Mesendoderm (in vitro differentiated cells): ENCODE measurements around the gene NOD1.
"Not testable (repeated sequence)": the region's sequence is repeated elsewhere in the genome, so short reads cannot be mapped to it uniquely, and the experiment has no call there.

Experiments
- DNase-seq: peaks from one replicate; pipeline ENCODE4 v3.0.0; 2013
- H2AK5ac ChIP-seq: 2 replicates; pipeline ENCODE4 v1.6.1; 2013; ENCODE audit warnings: low read length, inconsistent platforms
- H2BK120ac ChIP-seq: 2 replicates; pipeline ENCODE4 v1.6.1; 2013; ENCODE audit warnings: low read depth, mild to moderate bottlenecking, low read length, moderate library complexity, mixed read lengths
- H2BK15ac ChIP-seq: replicated peaks from 2 replicates; pipeline ENCODE4 v1.6.1; 2013; ENCODE audit warnings: low read depth, mild to moderate bottlenecking, moderate library complexity
- H2BK5ac ChIP-seq: 2 replicates; pipeline ENCODE4 v1.6.1; 2013; ENCODE audit warnings: low read length, inconsistent platforms
- H3K18ac ChIP-seq: 2 replicates; pipeline ENCODE4 v1.6.1; 2013; ENCODE audit warnings: mild to moderate bottlenecking, low read length, mixed read lengths
- H3K23ac ChIP-seq: one replicate; pipeline ENCODE4 v1.6.1; 2013; ENCODE audit warnings: low read length
- H3K27ac ChIP-seq: 2 replicates; pipeline ENCODE4 v1.5.1; 2013; ENCODE audit warnings: low read depth, mild to moderate bottlenecking, inconsistent platforms, low read length, moderate library complexity
- H3K27me3 ChIP-seq: 2 replicates; pipeline ENCODE4 v1.6.1; 2013; ENCODE audit warnings: low read length, control low read depth, mild to moderate bottlenecking, inconsistent platforms; ENCODE audit not compliant: insufficient read depth, poor library complexity
- H3K36me3 ChIP-seq: 2 replicates; pipeline ENCODE4 v1.6.1; 2013; ENCODE audit warnings: low read length, inconsistent platforms; ENCODE audit not compliant: control insufficient read depth, insufficient read depth
- H3K4ac ChIP-seq: one replicate; pipeline ENCODE4 v1.6.1; 2013; ENCODE audit warnings: low read depth, mild to moderate bottlenecking, low read length, moderate library complexity
- H3K4me1 ChIP-seq: 2 replicates; pipeline ENCODE4 v1.6.1; 2013; ENCODE audit warnings: low read depth, low read length, inconsistent platforms; ENCODE audit not compliant: control insufficient read depth
- H3K4me2 ChIP-seq: 2 replicates; pipeline ENCODE4 v1.6.1; 2013; ENCODE audit warnings: low read length
- H3K4me3 ChIP-seq: 2 replicates; pipeline ENCODE4 v1.5.1; 2013; ENCODE audit warnings: mild to moderate bottlenecking, low read length
- H3K56ac ChIP-seq: one replicate; pipeline ENCODE4 v1.6.1; 2013; ENCODE audit warnings: low read length
- H3K79me1 ChIP-seq: 2 replicates; pipeline ENCODE4 v1.6.1; 2013; ENCODE audit warnings: low read length, inconsistent platforms
- H3K79me2 ChIP-seq: 2 replicates; pipeline ENCODE4 v1.6.1; 2013; ENCODE audit warnings: mild to moderate bottlenecking, low read length; ENCODE audit not compliant: control insufficient read depth, insufficient read depth
- H3K9ac ChIP-seq: 2 replicates; pipeline ENCODE4 v1.6.1; 2013; ENCODE audit warnings: low read length, inconsistent platforms
- H4K5ac ChIP-seq: one replicate; pipeline ENCODE4 v1.6.1; 2013; ENCODE audit warnings: low read length
- H4K8ac ChIP-seq: one replicate; pipeline ENCODE4 v1.6.1; 2013; ENCODE audit warnings: low read depth, mild to moderate bottlenecking, control low read depth, low read length, moderate library complexity
- WGBS: extraction: QIAGEN DNeasy Blood & Tissue Kit; methylation state at CpG from one replicate; pipeline ENCODE4 v1.1.7; 2013; ENCODE audit warnings: low lambda C conversion rate, missing lambda C conversion rate; ENCODE audit not compliant: insufficient coverage; ENCODE audit errors: extremely low coverage; 5-methylcytosine and 5-hydroxymethylcytosine counted together

The NOD1 gene

GRCh38 chr7:30421647-30422196, 56.9 kb downstream of the NOD1 start:
- Histone ChIP-seq H4K5ac (no peak overlapping the region), H3K4ac (no peak overlapping the region), H2BK120ac (no peak overlapping the region), H3K56ac (no peak overlapping the region), H2BK5ac (no peak overlapping the region), H3K36me3 (no peaks in the 10 kb centered on the region), H3K18ac (no peak overlapping the region), H3K4me1 (no peaks in the 10 kb centered on the region), H4K8ac (no peak overlapping the region), H3K9ac (no peak overlapping the region), H3K23ac (no peak overlapping the region), H2BK15ac (no peak overlapping the region), H3K4me2 (no peak overlapping the region), H3K27me3 (no peaks in the 10 kb centered on the region), H3K79me2 (no peaks in the 10 kb centered on the region), H2AK5ac (no peak overlapping the region), H3K27ac (no peak overlapping the region), H3K4me3 (no peak overlapping the region), H3K79me1 (no peaks in the 10 kb centered on the region)
- no CpG with 5 or more reads among the region's 3 CpGs for WGBS
- no peak for DNase-seq

DNA sequence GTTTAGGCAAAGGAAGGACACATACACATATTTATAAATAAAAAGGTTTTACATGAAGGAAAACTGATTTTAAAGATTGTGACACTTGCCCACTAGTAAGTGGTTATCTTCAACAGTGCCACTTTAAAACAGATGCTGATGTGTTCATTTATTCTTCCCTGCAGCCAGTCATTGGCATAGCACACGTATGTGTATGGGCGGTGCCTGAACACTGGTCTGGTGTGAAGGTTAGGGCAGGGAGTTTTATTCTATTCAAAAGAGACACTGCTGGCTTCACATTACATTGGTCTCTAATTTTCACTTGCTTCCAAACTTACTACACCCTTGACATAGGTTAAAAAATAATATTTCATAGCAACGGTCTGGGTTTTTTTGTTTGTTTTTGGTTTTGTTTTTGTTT, 57.9 kb downstream of the NOD1 start:
- H3K18ac ChIP-seq = no peak overlapping the region
- no peak overlapping the region for H2BK120ac ChIP-seq
- H3K4me3 ChIP-seq = no peak overlapping the region
- H3K56ac ChIP-seq = no peak overlapping the region
- no peaks in the 10 kb centered on the region for H3K27me3 ChIP-seq
- H2AK5ac ChIP-seq = no peak overlapping the region
- H3K27ac ChIP-seq = no peak overlapping the region
- H3K36me3 ChIP-seq = no peaks in the 10 kb centered on the region
- no peak for DNase-seq
- no peak overlapping the region for H4K8ac ChIP-seq
- no peak overlapping the region for H2BK15ac ChIP-seq
- H3K23ac ChIP-seq = no peak overlapping the region
- no peak overlapping the region for H2BK5ac ChIP-seq
- H3K79me1 ChIP-seq = no peaks in the 10 kb centered on the region
- no peak overlapping the region for H3K4ac ChIP-seq
- no peaks in the 10 kb centered on the region for H3K79me2 ChIP-seq
- H3K4me1 ChIP-seq = no peaks in the 10 kb centered on the region
- H3K9ac ChIP-seq = no peak overlapping the region
- H3K4me2 ChIP-seq = no peak overlapping the region
- no CpG with 5 or more reads among the region's 3 CpGs for WGBS
- H4K5ac ChIP-seq = no peak overlapping the region

DNA sequence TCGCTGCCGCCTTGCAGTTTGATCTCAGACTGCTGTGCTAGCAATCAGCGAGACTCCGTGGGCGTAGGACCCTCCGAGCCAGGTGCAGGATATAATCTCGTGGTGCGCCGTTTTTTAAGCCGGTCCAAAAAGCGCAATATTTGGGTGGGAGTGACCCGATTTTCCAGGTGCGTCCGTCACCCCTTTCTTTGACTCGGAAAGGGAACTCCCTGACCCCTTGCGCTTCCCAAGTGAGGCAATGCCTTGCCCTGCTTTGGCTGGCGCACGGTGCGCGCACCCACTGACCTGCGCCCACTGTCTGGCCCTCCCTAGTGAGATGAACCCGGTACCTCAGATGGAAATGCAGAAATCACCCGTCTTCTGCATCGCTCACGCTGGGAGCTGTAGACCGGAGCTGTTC, 58.5 kb downstream of the NOD1 start:
- not testable (repeated sequence) for H3K9ac ChIP-seq, H3K56ac ChIP-seq, H3K27me3 ChIP-seq, DNase-seq, H2BK120ac ChIP-seq, H3K27ac ChIP-seq, H3K4me1 ChIP-seq, H3K18ac ChIP-seq, H2AK5ac ChIP-seq, H4K5ac ChIP-seq, H3K4me2 ChIP-seq, H2BK5ac ChIP-seq, H3K4me3 ChIP-seq, H3K79me2 ChIP-seq, H3K79me1 ChIP-seq, H4K8ac ChIP-seq, H2BK15ac ChIP-seq, H3K23ac ChIP-seq, H3K4ac ChIP-seq, H3K36me3 ChIP-seq
- no CpG with 5 or more reads among the region's 26 CpGs for WGBS

- WGBS = no CpG with 5 or more reads among the region's 7 CpGs
- Histone ChIP-seq H3K18ac (no peak overlapping the region), H3K4ac (no peak overlapping the region), H3K9ac (no peak overlapping the region), H4K5ac (no peak overlapping the region), H3K56ac (no peak overlapping the region), H2AK5ac (no peak overlapping the region), H2BK15ac (no peak overlapping the region), H3K4me2 (no peak overlapping the region), H3K4me1 (no peaks in the 10 kb centered on the region), H2BK5ac (no peak overlapping the region), H3K36me3 (no peaks in the 10 kb centered on the region), H4K8ac (no peak overlapping the region), H3K79me2 (no peaks in the 10 kb centered on the region), H3K27me3 (no peaks in the 10 kb centered on the region), H3K79me1 (no peaks in the 10 kb centered on the region), H3K27ac (no peak overlapping the region), H3K23ac (no peak overlapping the region), H3K4me3 (no peak overlapping the region), H2BK120ac (no peak overlapping the region)
- no peak for DNase-seq
Measured at GRCh38 chr7:30413864-30414263, 64.7 kb downstream of the NOD1 start.

DNA sequence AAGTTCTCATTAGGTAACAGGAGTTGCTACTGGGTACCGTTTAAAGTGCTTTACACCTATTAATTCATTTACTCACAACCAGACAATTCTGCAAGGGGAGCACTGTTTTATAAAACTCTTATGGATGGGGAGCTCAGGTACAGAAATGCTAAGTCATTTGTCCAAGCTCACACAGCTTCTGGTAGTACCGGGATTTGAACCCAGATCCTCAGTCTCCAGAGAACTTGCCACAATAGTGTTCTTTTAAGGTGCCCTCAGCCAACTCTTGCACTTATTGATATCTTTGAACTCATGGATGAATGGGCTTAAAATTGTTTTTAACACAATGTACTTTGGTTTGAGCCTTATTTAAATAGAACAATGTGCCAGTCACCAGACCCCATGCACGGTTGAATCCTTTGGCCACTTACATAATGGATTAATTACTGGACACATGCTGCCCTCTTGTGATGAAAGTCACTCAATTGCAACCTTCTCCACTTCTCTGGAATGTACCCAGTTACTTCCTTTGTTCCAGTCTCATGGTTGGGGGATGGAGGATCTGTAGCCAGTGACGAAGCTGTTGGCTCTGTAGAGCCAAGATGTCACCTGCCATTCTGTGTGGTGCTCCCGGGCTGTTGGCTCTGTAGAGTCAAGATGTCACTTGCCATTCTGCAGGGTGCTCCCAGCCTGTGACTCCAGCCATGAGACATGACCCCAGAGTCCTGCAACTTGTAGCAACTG, 65.6 kb downstream of the NOD1 start:
- no peak overlapping the region for H2BK5ac ChIP-seq
- H3K4me2 ChIP-seq = no peak overlapping the region
- H3K27ac ChIP-seq = no peak overlapping the region
- no peak overlapping the region for H3K23ac ChIP-seq
- H3K9ac ChIP-seq = no peak overlapping the region
- H2BK15ac ChIP-seq = no peak overlapping the region
- H3K56ac ChIP-seq = no peak overlapping the region
- WGBS = no CpG with 5 or more reads among the region's 5 CpGs
- no peak overlapping the region for H3K18ac ChIP-seq
- no peaks in the 10 kb centered on the region for H3K4me1 ChIP-seq
- H3K4ac ChIP-seq = no peak overlapping the region
- H3K36me3 ChIP-seq = no peaks in the 10 kb centered on the region
- H3K79me2 ChIP-seq = no peaks in the 10 kb centered on the region
- H3K4me3 ChIP-seq = no peak overlapping the region
- no peak overlapping the region for H4K5ac ChIP-seq
- no peak overlapping the region for H4K8ac ChIP-seq
- DNase-seq = peak; percentile 94
- no peak overlapping the region for H2BK120ac ChIP-seq
- H2AK5ac ChIP-seq = no peak overlapping the region
- no peaks in the 10 kb centered on the region for H3K79me1 ChIP-seq
- H3K27me3 ChIP-seq = no peaks in the 10 kb centered on the region

DNA sequence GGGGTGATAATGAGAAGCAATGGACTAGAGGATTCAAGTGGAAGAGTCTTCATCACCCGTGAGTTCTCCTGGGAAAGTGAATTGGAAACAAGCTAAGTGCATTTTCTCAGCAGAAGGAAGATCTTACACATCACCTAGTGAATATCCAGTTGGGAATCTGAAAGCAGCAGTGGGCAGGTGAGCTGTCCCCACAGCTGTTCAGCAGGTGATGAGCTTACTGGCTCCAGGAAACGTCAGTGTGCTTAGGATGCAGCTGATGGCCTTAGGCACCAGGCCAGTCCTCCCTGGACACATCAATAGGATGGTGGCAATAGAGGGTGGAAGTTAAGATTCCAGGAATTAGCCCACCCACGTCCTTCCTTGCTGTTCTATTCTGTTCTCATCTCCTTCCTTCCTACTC, 66.7 kb downstream of the NOD1 start:
- H3K18ac ChIP-seq = no peak overlapping the region
- no peaks in the 10 kb centered on the region for H3K27me3 ChIP-seq
- H2AK5ac ChIP-seq = no peak overlapping the region
- no peak overlapping the region for H3K4me3 ChIP-seq
- no peak overlapping the region for H2BK15ac ChIP-seq
- no peak overlapping the region for H3K4ac ChIP-seq
- no peaks in the 10 kb centered on the region for H3K4me1 ChIP-seq
- H2BK120ac ChIP-seq = no peak overlapping the region
- H3K36me3 ChIP-seq = no peaks in the 10 kb centered on the region
- no peak overlapping the region for H3K4me2 ChIP-seq
- no peak overlapping the region for H4K5ac ChIP-seq
- no peak overlapping the region for H3K9ac ChIP-seq
- H4K8ac ChIP-seq = no peak overlapping the region
- no peak for DNase-seq
- no peak overlapping the region for H3K27ac ChIP-seq
- whole genome bisulfite sequencing = no CpG with 5 or more reads among the region's 3 CpGs
- no peak overlapping the region for H2BK5ac ChIP-seq
- H3K56ac ChIP-seq = no peak overlapping the region
- no peaks in the 10 kb centered on the region for H3K79me1 ChIP-seq
- H3K79me2 ChIP-seq = no peaks in the 10 kb centered on the region
- no peak overlapping the region for H3K23ac ChIP-seq
